Measurements from ENCODE around the gene LIX1L. TPM values are rescaled to one million over a fixed set of nuclear protein-coding genes. Genes with fewer than 3 reads are reported as not detected.

LIX1L gene
- total and polyA plus RNA-seq, 2 of the 4 experiments (the other 2 are of a cell fraction): 14.7 to 28.8 TPM

GRCh38 chr1:145963265-145964019 lies 5.6 kb upstream of the LIX1L start:
- Histone ChIP-seq H3K14ac (replicated peaks; ENCODE audit: low read depth, low read length) (peak overlapping the region; percentile 98), H4K91ac (ENCODE audit: insufficient read depth, low read depth, low read length) (peak overlapping the region; percentile 81), H3K4me2 (ENCODE audit: low read depth, low read length) (peak overlapping the region; percentile 88), H3K9me3 (ENCODE audit: control insufficient read depth, insufficient read depth, low read length) (peaks cover 2% of the 10 kb centered on the region), H3K4ac (ENCODE audit: low read depth, low read length) (peak overlapping the region; percentile 97), H3K27ac (ENCODE audit: insufficient read depth, low read length) (peak overlapping the region; percentile 76), H3K9me1 (ENCODE audit: insufficient read depth, low read length) (peaks cover 10% of the 10 kb centered on the region), H3K23ac (ENCODE audit: low read depth, low read length) (peak overlapping the region; percentile 96), H2BK120ac (ENCODE audit: low read depth, low read length) (peak overlapping the region; percentile 94), H3K4me1 (ENCODE audit: control insufficient read depth, insufficient read depth, low read length) (peaks cover 28% of the 10 kb centered on the region), H2AK9ac (replicated peaks; ENCODE audit: low read depth, low read length, poor library complexity) (peak overlapping the region; percentile 74), H3K9ac (ENCODE audit: low read depth, low read length) (peak overlapping the region; percentile 80), H3K79me1 (ENCODE audit: low read depth in 1 of 2, low read length in 2 of 2) (peaks cover 0 to 44% of the 10 kb centered on the region in 2 experiments; a peak in 2 of 4 replicates), H2BK5ac (ENCODE audit: low read depth, low read length, poor library complexity, severe bottlenecking) (peak overlapping the region; percentile 76), H3K18ac (ENCODE audit: low read depth, low read length) (peak overlapping the region; percentile 46), H4K20me1 (ENCODE audit: insufficient read depth, low read length) (no peaks in the 10 kb centered on the region), H2BK15ac (ENCODE audit: low read depth, low read length) (peak overlapping the region; percentile 62; the same call in 1 of the 3 replicates), H2BK20ac (ENCODE audit: low read depth, low read length) (peak overlapping the region; percentile 86; the same call in 1 of the 2 replicates), H4K5ac (ENCODE audit: low read depth, low read length) (peak overlapping the region; percentile 82), H3K27me3 (ENCODE audit: control insufficient read depth, insufficient read depth, low read length) (no peaks in the 10 kb centered on the region), H4K8ac (ENCODE audit: low read depth in 2 of 2, low read length in 2 of 2) (peak overlapping the region; percentile 79 to 95), H3K4me3 (ENCODE audit: insufficient read depth, low read depth, low read length) (peak overlapping the region; percentile 61; the same call in 1 of the 2 replicates), H2AK5ac (ENCODE audit: low read depth, low read length) (peak overlapping the region; percentile 98), H3K36me3 (ENCODE audit: control insufficient read depth, insufficient read depth, low read length) (no peaks in the 10 kb centered on the region), H2AFZ (replicated peaks; ENCODE audit: low read length, poor library complexity) (peak overlapping the region; percentile 92), H3K56ac (ENCODE audit: extremely low read depth, insufficient read depth, low read length) (peak overlapping the region; percentile 86)
- in situ Hi-C loops (cut with MboI; ENCODE audit: low sequenced_read_pairs): no loop called here
- ATAC-seq (ENCODE audit: low read depth) (0 out of 2 replicates have a peak, but pooled peaks have one; percentile 1), DNase-seq (peak; percentile 85)
- no TSS peak for BruUV-seq (replicated peaks)
- dilution Hi-C loops (cut with HindIII; ENCODE audit: low sequenced_read_pairs, unreplicated experiment): no loop called here
- WGBS, 2 experiments (ENCODE audit: extremely low coverage in 2 of 2, insufficient read length in 1 of 2): no CpG with 5 or more reads among the region's 5 CpGs
- intact Hi-C loops (cut with micrococcal nuclease): loop anchor here (1.0 to 2.0 kb wide), 3 partner anchors 14 to 37 kb away; partner anchors contain the start of genes RBM8A and TXNIP
- POLR2A ChIA-PET (ENCODE audit: unreplicated experiment): interaction anchor here (0.6 to 1.8 kb wide), 3 partner anchors 36 to 44 kb away, joined by 3 to 4 read pairs (median 4); partner anchors contain the start of gene RBM8A
- TF ChIP-seq SMC3 (IDR thresholded peaks at IDR 0.05; ENCODE audit: low read depth, low read length) (no peak), MXI1 (IDR thresholded peaks at IDR 0.05; ENCODE audit: borderline replicate concordance, low read depth, low read length) (peak; percentile 33; the same call in 1 of the 2 replicates), USF2 (IDR thresholded peaks at IDR 0.05; ENCODE audit: low read depth, low read length) (peak; percentile 27; the same call in 1 of the 2 replicates)
- CTCF ChIA-PET: interaction anchor here (0.8 to 2.2 kb wide), 3 partner anchors 14 to 72 kb away, joined by 3 to 18 read pairs (median 6); no protein-coding TSS in a partner anchor

All from IMR-90 (cell line).